ENCODE measurements around the gene RPS6KL1.

Gene RPS6KL1

DNA sequence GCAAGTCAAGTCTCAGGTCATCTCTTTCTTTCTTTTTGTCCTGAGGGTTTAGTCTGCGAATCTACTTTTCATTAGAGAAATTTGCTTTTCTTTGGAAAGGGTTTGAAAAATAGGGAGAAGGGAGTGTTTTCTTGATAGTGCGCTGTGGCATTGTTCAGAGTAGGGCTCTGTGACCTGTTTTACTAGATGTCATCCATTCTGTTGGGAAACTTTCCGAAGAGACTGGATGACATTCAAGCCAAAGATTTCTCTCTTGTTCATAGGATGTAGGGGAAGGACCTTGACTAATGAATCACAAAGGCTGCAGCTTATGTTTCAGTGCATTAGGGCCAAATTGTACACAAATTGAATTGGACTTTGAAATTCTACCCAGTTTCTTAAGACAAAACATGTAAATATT is 26.7 kb downstream of the RPS6KL1 start:
- no peaks in the 10 kb centered on the region for H3K4me1 ChIP-seq
- H3K9me3 ChIP-seq: no peaks in the 10 kb centered on the region
- intact Hi-C loops (cut with DNase I; ENCODE audit: low total_unique reads): no loop called here
- peaks cover 97 to 100% (median 99%) of the 10 kb centered on the region in 3 donors for H3K36me3 ChIP-seq
- TF ChIP-seq, protein P1, sequence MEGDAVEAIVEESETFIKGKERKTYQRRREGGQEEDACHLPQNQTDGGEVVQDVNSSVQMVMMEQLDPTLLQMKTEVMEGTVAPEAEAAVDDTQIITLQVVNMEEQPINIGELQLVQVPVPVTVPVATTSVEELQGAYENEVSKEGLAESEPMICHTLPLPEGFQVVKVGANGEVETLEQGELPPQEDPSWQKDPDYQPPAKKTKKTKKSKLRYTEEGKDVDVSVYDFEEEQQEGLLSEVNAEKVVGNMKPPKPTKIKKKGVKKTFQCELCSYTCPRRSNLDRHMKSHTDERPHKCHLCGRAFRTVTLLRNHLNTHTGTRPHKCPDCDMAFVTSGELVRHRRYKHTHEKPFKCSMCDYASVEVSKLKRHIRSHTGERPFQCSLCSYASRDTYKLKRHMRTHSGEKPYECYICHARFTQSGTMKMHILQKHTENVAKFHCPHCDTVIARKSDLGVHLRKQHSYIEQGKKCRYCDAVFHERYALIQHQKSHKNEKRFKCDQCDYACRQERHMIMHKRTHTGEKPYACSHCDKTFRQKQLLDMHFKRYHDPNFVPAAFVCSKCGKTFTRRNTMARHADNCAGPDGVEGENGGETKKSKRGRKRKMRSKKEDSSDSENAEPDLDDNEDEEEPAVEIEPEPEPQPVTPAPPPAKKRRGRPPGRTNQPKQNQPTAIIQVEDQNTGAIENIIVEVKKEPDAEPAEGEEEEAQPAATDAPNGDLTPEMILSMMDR (IDR thresholded peaks at IDR 0.05): no peak
- no peak for DNase-seq
- no peak overlapping the region for H3K27ac ChIP-seq
- no peaks in the 10 kb centered on the region for H3K27me3 ChIP-seq
- no peak overlapping the region for H3K4me3 ChIP-seq

DNA sequence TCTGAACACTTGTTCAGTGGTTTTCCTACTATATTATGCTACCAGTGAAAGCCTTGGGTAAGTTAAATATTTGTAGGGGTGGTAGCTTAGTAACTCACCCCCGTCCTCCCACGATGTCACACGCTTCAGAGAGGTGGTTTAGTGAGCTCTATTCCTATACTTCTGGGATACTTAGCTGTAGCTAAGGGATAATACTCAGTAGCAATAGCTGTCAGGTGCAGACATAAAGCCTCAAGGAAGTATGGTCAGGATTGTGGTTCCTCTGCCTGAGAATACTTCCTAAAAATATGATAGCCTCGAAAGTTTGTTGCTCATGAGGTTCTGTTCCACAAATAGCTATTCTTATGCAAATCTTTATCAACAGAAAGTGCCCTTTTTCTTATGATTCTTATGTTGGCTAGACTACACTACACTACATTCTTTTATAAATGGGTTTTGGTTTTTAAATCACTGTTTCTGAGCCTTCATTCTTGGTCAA is 29.4 kb downstream of the RPS6KL1 start:
- intact Hi-C loops (cut with DNase I; ENCODE audit: low total_unique reads): no loop called here

DNA sequence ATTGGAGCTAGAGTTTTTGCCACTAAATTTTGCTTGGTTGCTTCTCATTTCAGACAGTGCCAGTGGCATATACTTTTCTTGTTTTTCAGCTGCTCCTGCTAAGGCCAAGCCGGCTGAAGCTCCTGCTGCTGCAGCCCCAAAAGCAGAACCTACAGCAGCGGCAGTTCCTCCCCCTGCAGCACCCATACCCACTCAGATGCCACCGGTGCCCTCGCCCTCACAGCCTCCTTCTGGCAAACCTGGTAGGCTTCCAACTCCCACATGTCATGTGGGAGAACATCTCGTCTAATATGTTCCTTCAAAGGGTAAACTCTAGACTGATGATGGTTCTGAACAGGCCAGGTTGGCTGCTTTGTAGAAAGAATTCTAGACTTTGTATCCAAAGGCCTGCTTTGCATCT is 30.3 kb downstream of the RPS6KL1 start:
- no peaks in the 10 kb centered on the region for H3K27me3 ChIP-seq
- H3K4me3 ChIP-seq: no peak overlapping the region
- no peak overlapping the region for H3K27ac ChIP-seq
- H3K36me3 ChIP-seq: peaks cover 85 to 90% (median 87%) of the 10 kb centered on the region in 3 donors
- TF ChIP-seq, protein P1 (IDR thresholded peaks at IDR 0.05): no peak
- intact Hi-C loops (cut with DNase I; ENCODE audit: low total_unique reads): no loop called here
- no peak for DNase-seq
- H3K4me1 ChIP-seq: peaks cover 0 to 5% (median 2%) of the 10 kb centered on the region in 4 donors
- H3K9me3 ChIP-seq: no peaks in the 10 kb centered on the region

More for the DNA sequence above, 29.4 kb downstream of the RPS6KL1 start:
- TF ChIP-seq, protein P1 (IDR thresholded peaks at IDR 0.05): no peak
- DNase-seq: no peak
- Histone ChIP-seq H3K27ac (no peak overlapping the region), H3K4me3 (no peak overlapping the region), H3K36me3 (peaks cover 93 to 99% (median 96%) of the 10 kb centered on the region in 3 donors), H3K27me3 (no peaks in the 10 kb centered on the region), H3K9me3 (no peaks in the 10 kb centered on the region), H3K4me1 (no peaks in the 10 kb centered on the region)

DNA sequence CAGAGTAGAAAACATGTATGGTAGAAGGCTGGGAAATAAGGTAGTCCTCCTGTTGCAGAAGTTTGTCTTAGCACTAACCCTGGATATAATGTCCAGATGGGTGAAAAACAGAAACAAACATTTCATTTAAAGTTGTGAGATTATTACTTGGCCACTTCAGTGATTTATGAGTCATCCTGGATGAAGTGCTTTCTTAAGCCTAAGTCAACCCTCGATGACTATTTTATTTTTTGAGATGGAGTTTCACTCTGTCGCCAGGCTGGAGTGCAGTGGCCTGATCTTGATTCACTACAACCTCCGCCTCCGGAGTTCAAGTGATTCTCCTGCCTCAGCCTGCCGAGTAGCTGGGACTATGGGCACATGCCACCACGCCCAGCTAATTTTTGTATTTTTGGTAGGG is 31.2 kb downstream of the RPS6KL1 start:
- no peak overlapping the region for H3K4me3 ChIP-seq
- H3K27me3 ChIP-seq: no peaks in the 10 kb centered on the region
- H3K36me3 ChIP-seq: peaks cover 76 to 82% (median 78%) of the 10 kb centered on the region in 3 donors
- peaks cover 0 to 8% (median 4%) of the 10 kb centered on the region in 4 donors for H3K4me1 ChIP-seq
- intact Hi-C loops (cut with DNase I; ENCODE audit: low total_unique reads): no loop called here
- H3K27ac ChIP-seq: no peak overlapping the region
- no peaks in the 10 kb centered on the region for H3K9me3 ChIP-seq
- DNase-seq: no peak
- TF ChIP-seq, protein P1 (IDR thresholded peaks at IDR 0.05): no peak

DNA sequence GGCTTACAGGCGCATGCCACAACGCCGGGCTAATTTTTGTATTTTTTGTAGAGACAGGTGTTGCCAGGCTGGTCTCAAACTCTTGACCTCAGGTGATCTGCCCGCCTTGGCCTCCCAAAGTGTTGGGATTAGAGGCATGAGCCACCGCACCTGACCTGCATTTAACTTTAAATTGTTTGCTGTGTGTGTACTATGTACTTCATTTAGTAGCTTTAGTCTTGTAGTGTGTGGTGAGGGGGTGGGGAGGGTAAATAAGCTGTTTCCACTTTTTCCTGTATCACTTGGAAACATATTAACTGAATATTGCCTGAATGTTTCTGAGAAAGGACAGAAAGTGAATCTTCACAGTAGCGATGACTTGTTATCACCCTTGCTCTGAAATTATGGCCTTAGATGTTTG is 32.8 kb downstream of the RPS6KL1 start:
- no peak for DNase-seq
- TF ChIP-seq, protein P1 (IDR thresholded peaks at IDR 0.05): no peak
- no peak overlapping the region for H3K4me3 ChIP-seq
- no peaks in the 10 kb centered on the region for H3K27me3 ChIP-seq
- intact Hi-C loops (cut with DNase I; ENCODE audit: low total_unique reads): no loop called here
- peaks cover 62 to 77% (median 68%) of the 10 kb centered on the region in 3 donors for H3K36me3 ChIP-seq
- H3K9me3 ChIP-seq: no peaks in the 10 kb centered on the region
- H3K27ac ChIP-seq: no peak overlapping the region
- peaks cover 0 to 24% (median 14%) of the 10 kb centered on the region in 4 donors for H3K4me1 ChIP-seq

Data from tibial artery (tissue), 4 donors.